CD4-positive, alpha-beta T cell treated with Interleukin-17A for 4 hours (primary cell): ENCODE results near the gene GNAI1.
"Not testable (repeated sequence)": the region's sequence is repeated elsewhere in the genome, so short reads cannot be mapped to it uniquely, and the experiment has no call there.

Experiments used
- DNase-seq: peaks from one replicate; pipeline ENCODE4 v3.0.0-alpha.2; 2020; ENCODE audit warnings: mixed read lengths

Gene GNAI1

GRCh38 chr7:80133361-80134114 lies 1.1 kb upstream of the GNAI1 start:
- DNase-seq = peak; percentile 6

DNA sequence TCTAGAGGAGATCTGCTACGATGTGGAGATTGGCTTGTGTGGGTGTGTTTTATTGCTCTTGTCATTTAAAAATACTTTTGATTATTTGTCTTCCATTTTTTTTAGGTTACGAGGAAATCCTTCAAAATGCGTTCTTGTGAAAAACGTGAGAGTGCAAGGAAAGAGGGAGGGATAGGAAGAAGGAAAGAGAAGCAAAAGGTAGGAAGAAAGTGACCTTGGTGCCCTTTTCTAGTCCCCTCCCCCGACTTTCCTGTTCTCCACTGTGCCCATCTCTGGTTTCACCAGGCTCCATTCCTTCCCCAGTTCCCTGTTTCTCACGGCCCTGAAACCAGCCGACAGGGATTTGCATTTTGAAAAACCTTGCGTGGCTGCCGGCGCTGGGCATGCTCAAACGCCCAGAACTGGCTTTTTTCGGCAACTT lies 506 bp upstream of the GNAI1 start:
- no peak for DNase-seq

DNA sequence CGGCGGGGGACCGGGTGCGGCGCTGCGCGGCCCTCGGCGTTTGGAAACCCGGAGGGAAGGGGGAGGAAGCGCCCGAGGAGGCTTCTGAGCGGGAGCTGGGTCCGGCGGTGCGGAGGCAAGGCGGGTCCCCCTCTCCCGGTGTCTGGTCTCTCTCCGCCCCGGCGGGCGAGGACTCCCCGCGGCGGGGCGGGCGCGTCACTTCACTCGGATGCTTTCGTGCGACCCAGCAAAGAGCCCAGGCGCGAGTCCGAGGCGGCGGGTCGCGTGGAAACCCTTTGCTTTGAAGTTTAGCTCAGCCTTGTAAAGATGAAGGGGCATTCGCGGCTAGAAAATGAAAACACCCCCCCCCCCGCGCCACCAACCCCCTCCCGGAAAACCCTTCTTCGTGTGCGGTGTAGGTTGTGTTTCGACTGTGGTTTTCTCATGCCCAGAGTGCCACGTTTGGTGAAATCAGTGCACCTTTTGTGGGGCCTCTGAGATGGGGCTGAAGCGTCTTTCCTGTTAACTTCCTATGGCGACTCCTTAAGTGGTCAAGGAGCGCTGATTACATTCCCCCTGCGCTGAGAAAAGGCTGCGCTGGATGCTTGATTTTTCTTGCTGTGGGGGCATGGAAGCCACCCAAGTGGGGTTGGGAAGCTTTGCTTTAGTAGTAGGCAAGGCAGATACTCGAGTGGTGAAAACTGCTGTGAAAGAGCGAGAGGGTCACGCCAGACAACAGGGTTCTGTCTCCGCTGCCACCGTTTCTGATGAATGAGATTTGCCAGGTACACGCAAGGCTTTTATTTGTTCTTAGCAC lies 876 bp downstream of the GNAI1 start:
- peak; percentile 36 for DNase-seq

- DNase-seq = no peak
Observed at GRCh38 chr7:80136261-80137055, 1.8 kb downstream of the GNAI1 start.

DNA sequence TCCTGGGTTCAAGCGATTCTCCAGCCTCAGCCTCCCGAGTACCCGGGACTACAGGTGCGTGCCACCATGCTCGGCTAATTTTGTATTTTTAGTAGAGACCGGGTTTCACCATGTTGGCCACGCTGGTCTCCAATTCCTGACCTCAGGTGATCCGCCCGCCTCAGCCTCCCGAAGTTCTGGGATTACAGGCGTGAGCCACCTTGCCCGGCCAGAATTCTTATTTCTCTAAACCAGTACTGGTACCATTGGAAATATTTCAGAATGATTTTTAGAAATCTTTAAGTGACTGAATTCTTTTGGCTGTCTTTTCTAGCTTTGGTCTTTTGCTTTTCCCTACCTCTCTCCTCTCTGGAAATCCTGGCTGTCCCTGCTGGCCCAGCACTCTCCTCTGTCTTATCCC lies 2.8 kb downstream of the GNAI1 start:
- DNase-seq = no peak

DNA sequence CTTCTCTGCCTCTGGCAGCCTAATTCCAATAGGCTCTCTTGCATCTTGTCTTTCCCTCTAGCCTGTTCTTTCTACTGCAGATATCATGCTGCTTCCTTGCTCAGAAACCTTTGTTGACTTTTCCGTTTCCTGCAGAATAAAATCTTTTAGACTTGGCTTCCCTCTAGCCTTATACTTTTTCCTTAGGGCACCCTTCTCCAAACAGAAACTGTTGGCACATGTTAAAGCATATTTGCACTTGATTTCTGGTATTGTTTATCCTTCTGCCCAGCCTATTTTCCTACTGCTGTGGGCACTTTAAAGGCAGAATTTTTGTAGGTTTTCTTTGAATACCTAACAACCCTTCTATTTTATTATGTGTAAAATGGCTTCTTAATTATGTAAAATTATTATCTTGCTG lies 4.6 kb downstream of the GNAI1 start:
- no peak for DNase-seq

GRCh38 chr7:80140388-80140787 lies 5.8 kb downstream of the GNAI1 start:
- no peak for DNase-seq

- no peak for DNase-seq
Observed at GRCh38 chr7:80141376-80141775, 6.7 kb downstream of the GNAI1 start.

DNA sequence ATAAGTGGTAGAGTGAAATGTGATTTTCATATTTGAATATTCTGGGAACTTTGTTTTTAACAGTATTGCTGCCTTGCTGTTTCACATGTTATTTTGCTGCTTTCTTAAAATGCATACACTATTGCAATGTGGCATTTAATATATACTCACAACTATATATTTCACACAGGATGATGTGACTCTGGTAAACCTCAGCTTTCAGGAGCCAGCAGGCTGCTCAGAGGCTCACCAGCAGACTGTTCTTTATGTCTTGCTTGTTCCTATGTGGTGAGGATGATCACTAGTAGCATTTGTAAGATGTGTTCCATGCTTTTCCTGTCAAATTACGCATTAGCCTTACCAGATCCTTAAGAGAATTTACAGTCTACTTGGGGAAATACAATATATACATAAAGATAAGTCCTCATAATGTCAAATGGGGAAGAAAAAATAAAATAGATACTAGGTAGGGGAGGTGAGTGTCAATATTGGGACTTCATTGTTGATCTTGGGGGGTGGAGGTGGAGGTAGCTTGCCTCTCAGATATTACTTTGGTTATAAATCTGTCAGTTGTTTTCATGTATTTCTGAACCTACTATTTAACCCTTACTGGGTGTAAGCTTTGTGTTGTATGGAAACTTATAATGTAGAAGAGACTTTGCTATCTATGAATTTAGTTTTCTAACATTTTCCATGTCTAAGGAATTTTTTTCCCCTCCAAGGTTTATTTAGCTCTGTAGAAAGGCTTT lies 8.4 kb downstream of the GNAI1 start:
- DNase-seq = no peak

DNA sequence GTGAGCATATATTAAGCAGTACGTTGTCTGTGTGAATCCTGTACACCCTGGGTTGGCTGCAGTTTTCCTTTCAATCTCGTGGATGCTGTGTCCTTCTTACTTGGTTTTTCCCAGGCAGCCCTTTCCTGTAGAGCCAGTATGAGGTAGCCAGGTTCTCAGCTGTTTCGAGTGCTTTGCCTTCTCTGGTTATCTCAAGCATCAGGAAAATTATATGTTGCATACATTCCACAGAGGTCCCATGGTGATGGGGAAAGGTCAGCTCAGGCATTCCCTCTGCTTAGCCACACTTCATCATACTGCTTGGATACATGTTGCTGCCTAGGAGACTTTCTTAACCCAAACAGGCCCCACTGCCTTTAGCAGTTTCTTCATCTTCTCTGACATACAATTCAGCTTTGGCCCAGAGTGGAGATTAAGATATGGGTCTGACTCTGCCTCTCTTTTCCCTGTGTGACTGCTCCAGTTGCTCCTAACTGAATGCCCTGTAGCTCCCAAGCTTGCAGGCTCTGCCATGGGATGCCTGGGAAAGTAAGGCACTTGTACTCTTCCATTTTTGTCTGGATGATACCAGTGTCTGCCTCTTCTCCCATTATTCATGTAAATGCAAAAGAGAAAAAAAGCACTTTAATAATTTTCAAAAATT lies 11.3 kb downstream of the GNAI1 start:
- no peak for DNase-seq

- DNase-seq = no peak
Observed at GRCh38 chr7:80146545-80147182, 12.0 kb downstream of the GNAI1 start.

DNA sequence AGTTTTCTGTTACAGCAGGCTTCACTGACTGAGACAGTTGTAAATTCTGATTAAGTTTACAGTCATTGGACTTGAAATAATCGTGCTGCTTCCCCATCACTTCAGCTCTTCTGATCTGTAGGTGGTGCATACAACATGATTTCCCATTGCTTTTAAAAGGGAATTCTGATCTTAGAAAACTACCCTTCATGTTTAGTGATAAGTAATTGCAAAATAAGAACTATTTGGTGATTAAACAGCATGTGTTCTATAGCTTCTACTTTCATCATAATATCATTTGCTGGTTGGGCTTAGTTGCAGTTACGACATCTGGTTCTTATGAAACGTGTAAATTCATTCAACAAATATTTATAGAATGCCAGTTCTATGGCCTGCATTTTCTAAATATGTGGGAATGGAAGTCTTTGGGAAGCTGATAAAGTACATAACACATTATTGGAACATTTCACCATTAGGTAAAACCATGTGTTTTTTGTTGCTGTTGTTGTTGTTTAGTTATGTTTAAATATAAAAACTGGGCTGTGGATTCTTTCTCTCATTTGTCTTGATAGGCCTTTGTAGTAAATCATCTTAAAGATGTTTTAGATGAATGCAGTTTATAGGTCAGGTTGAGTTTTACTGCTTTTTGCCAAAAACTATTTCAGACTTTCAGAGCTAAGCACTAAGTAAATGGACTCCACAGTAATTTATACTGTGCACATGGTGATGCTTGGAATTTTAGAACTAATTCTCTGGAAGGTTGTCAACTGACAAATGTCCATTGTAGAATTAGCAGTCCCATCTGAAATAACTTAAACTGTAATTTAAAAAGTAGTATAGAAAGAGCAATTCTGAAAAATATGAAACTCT lies 13.1 kb downstream of the GNAI1 start:
- no peak for DNase-seq

- DNase-seq = no peak
Observed at GRCh38 chr7:80150611-80151273, 16.1 kb downstream of the GNAI1 start.

DNA sequence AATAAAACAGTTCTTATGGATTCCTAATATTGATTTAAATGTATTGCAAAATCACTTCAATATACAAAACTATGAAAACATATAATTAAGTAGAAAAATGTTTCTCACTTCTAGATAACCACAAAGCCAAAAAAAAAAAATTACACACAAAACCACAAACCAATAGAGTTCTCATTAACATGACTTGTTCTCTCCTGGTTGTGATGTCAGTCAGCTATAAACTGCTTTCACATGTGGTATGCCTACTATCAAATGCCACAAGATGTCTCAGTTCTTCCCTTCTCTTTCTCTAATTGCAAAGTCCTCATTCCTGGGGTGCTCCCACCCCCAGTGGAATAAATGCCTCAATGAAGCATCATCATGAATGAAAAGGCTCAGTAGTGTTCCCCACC lies 16.6 kb downstream of the GNAI1 start:
- no peak for DNase-seq

DNA sequence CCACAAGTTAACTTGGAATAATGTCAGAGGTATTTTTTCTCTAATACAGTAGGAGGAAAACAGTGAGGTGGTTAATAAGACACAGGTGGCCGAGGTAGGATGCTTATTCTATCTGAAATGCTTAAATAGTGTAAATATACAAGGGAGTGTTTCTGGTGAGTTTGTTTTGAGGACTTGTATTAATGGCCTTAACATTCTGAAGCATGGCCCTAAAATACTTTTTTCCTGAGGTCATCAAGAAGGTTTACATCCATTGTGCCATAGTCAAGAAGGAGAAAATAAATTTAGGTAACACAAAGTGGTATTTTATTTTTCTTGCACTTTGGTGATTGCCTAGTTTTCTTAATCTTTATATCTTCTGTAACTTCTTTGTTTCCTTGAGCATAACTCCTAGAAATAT lies 18.8 kb downstream of the GNAI1 start:
- DNase-seq = no peak

GRCh38 chr7:80154656-80155333 lies 20.2 kb downstream of the GNAI1 start:
- DNase-seq = no peak

GRCh38 chr7:80155374-80155773 lies 20.7 kb downstream of the GNAI1 start:
- no peak for DNase-seq

DNA sequence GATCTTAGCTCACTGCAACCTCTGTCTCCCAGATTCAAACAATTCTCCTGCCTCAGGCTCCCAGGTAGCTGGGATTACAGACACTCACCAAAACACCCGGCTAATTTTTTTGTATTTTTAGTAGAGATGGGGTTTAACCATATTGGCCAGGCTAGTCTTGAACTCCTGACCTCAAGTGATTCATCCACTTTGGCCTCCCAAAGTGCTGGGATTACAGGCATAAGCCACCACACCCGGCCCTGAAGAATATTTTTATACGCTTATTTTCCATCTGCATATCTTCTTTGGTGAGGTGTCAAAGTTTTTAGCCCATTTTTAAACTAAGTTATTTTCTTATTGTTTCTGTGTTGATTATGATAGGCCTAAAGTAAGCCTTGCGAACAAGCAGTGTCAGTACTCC lies 23.1 kb downstream of the GNAI1 start:
- DNase-seq = not testable (repeated sequence)

DNA sequence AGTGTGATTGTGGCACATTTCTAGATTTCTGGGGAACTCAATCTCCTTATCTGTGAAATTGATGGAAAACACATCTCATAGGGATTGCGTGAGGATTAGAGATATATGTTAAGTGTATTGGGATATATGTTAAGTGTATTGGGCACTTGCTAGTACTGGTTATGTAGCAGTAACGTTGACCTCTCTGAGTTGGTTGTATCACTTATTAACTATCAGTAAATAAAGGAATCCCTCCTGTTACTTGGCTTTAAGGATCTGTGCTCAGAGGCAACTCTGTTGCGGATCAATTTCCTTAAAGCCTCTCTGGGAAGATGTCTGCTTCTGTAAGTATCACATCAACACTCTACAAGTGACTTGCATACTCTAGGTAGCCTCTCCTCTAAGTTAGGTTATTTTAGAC lies 25.2 kb downstream of the GNAI1 start:
- no peak for DNase-seq

GRCh38 chr7:80161466-80161865 lies 26.8 kb downstream of the GNAI1 start:
- no peak for DNase-seq
